Measurements from ENCODE around the gene PKP3.

GRCh38 chr11:381501-382072 is 12.4 kb upstream of the PKP3 start:
- TF ChIP-seq TAF1 (IDR thresholded peaks at IDR 0.05; ENCODE audit: low read depth, low read length) (no peak), POLR2A (IDR thresholded peaks at IDR 0.05; ENCODE audit: low read depth, low read length) (no peak), POLR2AphosphoS5 (IDR thresholded peaks at IDR 0.05; ENCODE audit: low read depth, low read length) (no peak), POU2F2 (IDR thresholded peaks at IDR 0.05; ENCODE audit: low read depth, low read length) (no peak), SPI1 (IDR thresholded peaks at IDR 0.05; ENCODE audit: low read depth, low read length) (no peak), PAX5 (IDR thresholded peaks at IDR 0.05; ENCODE audit: insufficient read depth, low read length, severe bottlenecking) (no peak)
